ENCODE measurements around the gene SBSN. TPM values are rescaled to one million over a fixed set of nuclear protein-coding genes. Genes with fewer than 3 reads are reported as not detected.
"Not testable (repeated sequence)": the region's sequence is repeated elsewhere in the genome, so short reads cannot be mapped to it uniquely, and the experiment has no call there.

Gene SBSN
- polyA plus RNA-seq, 2 of the 4 experiments (the other 2 are of a cell fraction) = 0.28 to 1.1 TPM

DNA sequence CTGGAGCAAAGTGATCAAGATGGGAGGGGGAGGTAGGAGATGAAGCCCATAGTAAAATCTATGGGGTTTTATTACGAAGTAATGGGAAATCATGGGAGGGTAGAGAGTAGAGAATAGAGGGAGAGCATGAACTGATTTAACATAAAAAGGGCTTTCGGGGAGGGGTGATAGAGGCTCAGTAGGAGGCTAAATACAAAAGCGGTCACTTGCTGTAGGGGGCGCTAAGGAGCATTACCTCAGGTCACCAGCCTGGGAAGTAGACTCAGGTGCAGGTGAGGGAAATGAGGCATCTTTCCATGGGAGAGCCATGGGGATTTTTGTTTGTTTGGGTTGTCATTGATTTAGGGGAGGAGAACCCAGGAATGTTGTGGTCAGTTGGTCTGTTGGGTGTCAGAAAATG lies 52.0 kb downstream of the SBSN start:
- TF ChIP-seq KDM1A (IDR thresholded peaks at IDR 0.05; ENCODE audit: low read depth) = no peak
- TF ChIP-seq, protein P1, sequence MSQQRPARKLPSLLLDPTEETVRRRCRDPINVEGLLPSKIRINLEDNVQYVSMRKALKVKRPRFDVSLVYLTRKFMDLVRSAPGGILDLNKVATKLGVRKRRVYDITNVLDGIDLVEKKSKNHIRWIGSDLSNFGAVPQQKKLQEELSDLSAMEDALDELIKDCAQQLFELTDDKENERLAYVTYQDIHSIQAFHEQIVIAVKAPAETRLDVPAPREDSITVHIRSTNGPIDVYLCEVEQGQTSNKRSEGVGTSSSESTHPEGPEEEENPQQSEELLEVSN (IDR thresholded peaks at IDR 0.05; ENCODE audit: borderline replicate concordance, low read depth) = no peak
- TF ChIP-seq, protein P2, sequence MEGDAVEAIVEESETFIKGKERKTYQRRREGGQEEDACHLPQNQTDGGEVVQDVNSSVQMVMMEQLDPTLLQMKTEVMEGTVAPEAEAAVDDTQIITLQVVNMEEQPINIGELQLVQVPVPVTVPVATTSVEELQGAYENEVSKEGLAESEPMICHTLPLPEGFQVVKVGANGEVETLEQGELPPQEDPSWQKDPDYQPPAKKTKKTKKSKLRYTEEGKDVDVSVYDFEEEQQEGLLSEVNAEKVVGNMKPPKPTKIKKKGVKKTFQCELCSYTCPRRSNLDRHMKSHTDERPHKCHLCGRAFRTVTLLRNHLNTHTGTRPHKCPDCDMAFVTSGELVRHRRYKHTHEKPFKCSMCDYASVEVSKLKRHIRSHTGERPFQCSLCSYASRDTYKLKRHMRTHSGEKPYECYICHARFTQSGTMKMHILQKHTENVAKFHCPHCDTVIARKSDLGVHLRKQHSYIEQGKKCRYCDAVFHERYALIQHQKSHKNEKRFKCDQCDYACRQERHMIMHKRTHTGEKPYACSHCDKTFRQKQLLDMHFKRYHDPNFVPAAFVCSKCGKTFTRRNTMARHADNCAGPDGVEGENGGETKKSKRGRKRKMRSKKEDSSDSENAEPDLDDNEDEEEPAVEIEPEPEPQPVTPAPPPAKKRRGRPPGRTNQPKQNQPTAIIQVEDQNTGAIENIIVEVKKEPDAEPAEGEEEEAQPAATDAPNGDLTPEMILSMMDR (IDR thresholded peaks at IDR 0.05) = peak; percentile 35; the same call in 2 of the 3 replicates
- Histone ChIP-seq H3K27ac (no peak overlapping the region), H3K4me1 (no peaks in the 10 kb centered on the region), H3K9me3 (no peaks in the 10 kb centered on the region; the same call in 2 of the 3 replicates), H3K4me2 (no peak overlapping the region), H3K4me3 (no peak overlapping the region)
- 33% methylated on average over 4 of the region's 4 CpGs for WGBS (ENCODE audit: missing lambda C conversion rate)
- no peak for ATAC-seq
- CTCF ChIA-PET = no interaction called here
- POLR2A ChIA-PET = no interaction called here
- no peak for FAIRE-seq
- peak in 1 of 2 experiments; percentile 35 for DNase-seq (ENCODE audit: low read depth in 1 of 2, low spot score in 1 of 2)

DNA sequence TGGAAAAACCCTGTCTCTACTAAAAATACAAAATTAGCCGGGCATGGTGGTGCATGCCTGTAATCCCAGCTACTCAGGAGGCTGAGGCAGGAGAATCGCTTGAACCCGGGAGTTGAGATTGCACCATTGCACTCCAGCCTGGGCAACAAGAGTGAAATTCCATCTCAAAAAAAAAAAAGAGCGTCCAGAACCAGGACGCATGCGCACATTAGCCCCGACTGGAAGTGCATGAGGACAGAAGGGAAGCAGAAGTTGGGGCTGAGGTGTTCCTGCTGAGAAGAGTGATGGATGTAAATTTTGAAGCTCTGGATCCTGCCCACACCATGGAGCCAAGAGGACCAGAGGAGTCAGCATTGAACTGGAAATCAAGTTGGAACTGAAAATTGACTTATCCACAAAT lies 53.5 kb downstream of the SBSN start:
- H3K4me1 ChIP-seq; H3K27ac ChIP-seq; ATAC-seq; H3K9me3 ChIP-seq; FAIRE-seq; H3K4me3 ChIP-seq; H3K4me2 ChIP-seq; DNase-seq (ENCODE audit: low read depth in 1 of 2, low spot score in 1 of 2); POLR2A ChIA-PET: not testable (repeated sequence)
- WGBS (ENCODE audit: missing lambda C conversion rate) = 76% methylated on average over 7 of the region's 7 CpGs
- CTCF ChIA-PET = interaction anchor here (1.0 to 17.2 kb wide), 7 partner anchors 18 to 199 kb away, joined by 3 to 368 read pairs (median 10); partner anchors contain the start of genes FFAR1 and FFAR3

DNA sequence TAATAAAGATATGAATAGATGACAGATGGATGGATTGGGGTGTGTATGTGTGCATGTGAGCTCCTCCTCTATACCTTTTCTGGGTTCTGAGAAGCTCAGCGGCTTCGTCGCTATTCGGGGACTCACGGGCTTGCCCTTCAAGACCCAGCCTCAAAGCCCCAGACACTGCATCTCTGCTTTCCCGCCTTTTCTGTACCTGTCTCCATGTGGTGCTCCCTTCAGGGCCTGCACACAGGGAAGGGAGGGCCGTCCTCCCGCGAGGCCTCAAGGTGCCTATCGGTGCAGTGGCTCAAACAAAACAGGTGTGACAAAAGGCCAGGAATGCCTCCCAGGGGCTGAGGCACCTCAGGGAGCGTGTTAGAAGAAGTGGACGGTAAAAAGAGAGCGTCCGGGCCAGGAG lies 54.0 kb downstream of the SBSN start:
- ChIA-PET POLR2A (no interaction called here), CTCF (interaction anchor here (0.9 to 17.2 kb wide), 12 partner anchors 12 to 636 kb away, joined by 3 to 368 read pairs (median 4); partner anchors contain the start of genes FFAR1 and FFAR3)
- 81% methylated on average over 14 of the region's 14 CpGs for WGBS (ENCODE audit: missing lambda C conversion rate)
- no peak overlapping the region for H3K27ac ChIP-seq
- no peaks in the 10 kb centered on the region for H3K9me3 ChIP-seq
- ATAC-seq (no peak), FAIRE-seq (no peak), DNase-seq (ENCODE audit: low read depth in 1 of 2, low spot score in 1 of 2) (no peak)
- H3K4me1 ChIP-seq = no peaks in the 10 kb centered on the region
- no peak overlapping the region for H3K4me2 ChIP-seq
- TF ChIP-seq, protein P1 (IDR thresholded peaks at IDR 0.05; ENCODE audit: borderline replicate concordance, low read depth) = peak; percentile 42; the same call in 1 of the 2 replicates
- no peak for TF ChIP-seq MYC (IDR thresholded peaks at IDR 0.05; ENCODE audit: borderline replicate concordance, low read length)
- no peak overlapping the region for H3K4me3 ChIP-seq

Other genes starting within 250 kb of the SBSN start
- gene HAMP, start 245.8 kb downstream of the SBSN start, polyA plus RNA-seq (2011; rRNA removed) = not detected in 2 replicates
- 0.03 TPM in 1 of 3 replicates, not detected in the others for gene HAMP, start 245.8 kb downstream of the SBSN start, polyA plus RNA-seq (2017; fragmentation: RNase III; extraction: RNeasy Plus Mini Kit Qiagen cat#74134 plus additional on column Dnase treatment)
- not detected in 2 replicates for gene MAG, start 236.2 kb downstream of the SBSN start, polyA plus RNA-seq (2011; rRNA removed)
- not detected in 3 replicates for gene MAG, start 236.2 kb downstream of the SBSN start, polyA plus RNA-seq (2017; fragmentation: RNase III; extraction: RNeasy Plus Mini Kit Qiagen cat#74134 plus additional on column Dnase treatment)
- gene CD22, start 199.1 kb downstream of the SBSN start, polyA plus RNA-seq (2011; rRNA removed) = 0.14 and 0.29 TPM in 2 replicates
- gene CD22, start 199.1 kb downstream of the SBSN start, polyA plus RNA-seq (2017; fragmentation: RNase III; extraction: RNeasy Plus Mini Kit Qiagen cat#74134 plus additional on column Dnase treatment) = 0.05 TPM in 1 of 3 replicates, not detected in the others
- not detected in 2 replicates for gene FFAR1, start 180.4 kb downstream of the SBSN start, polyA plus RNA-seq (2011; rRNA removed)
- gene FFAR1, start 180.4 kb downstream of the SBSN start, polyA plus RNA-seq (2017; fragmentation: RNase III; extraction: RNeasy Plus Mini Kit Qiagen cat#74134 plus additional on column Dnase treatment) = not detected in 3 replicates
- not detected in 2 replicates for gene FFAR3, start 169.9 kb downstream of the SBSN start, polyA plus RNA-seq (2011; rRNA removed)
- not detected in 3 replicates for gene FFAR3, start 169.9 kb downstream of the SBSN start, polyA plus RNA-seq (2017; fragmentation: RNase III; extraction: RNeasy Plus Mini Kit Qiagen cat#74134 plus additional on column Dnase treatment)
- not detected in 2 replicates for gene GPR42, start 157.2 kb downstream of the SBSN start, polyA plus RNA-seq (2011; rRNA removed)
- gene GPR42, start 157.2 kb downstream of the SBSN start, polyA plus RNA-seq (2017; fragmentation: RNase III; extraction: RNeasy Plus Mini Kit Qiagen cat#74134 plus additional on column Dnase treatment) = not detected in 3 replicates
- 0.24 and 0.30 TPM in 2 replicates for gene FFAR2, start 80.1 kb downstream of the SBSN start, polyA plus RNA-seq (2011; rRNA removed)
- gene FFAR2, start 80.1 kb downstream of the SBSN start, polyA plus RNA-seq (2017; fragmentation: RNase III; extraction: RNeasy Plus Mini Kit Qiagen cat#74134 plus additional on column Dnase treatment) = not detected in 3 replicates
- not detected in 2 replicates for gene KRTDAP, start 37.8 kb downstream of the SBSN start, polyA plus RNA-seq (2011; rRNA removed)
- gene KRTDAP, start 37.8 kb downstream of the SBSN start, polyA plus RNA-seq (2017; fragmentation: RNase III; extraction: RNeasy Plus Mini Kit Qiagen cat#74134 plus additional on column Dnase treatment) = not detected in 3 replicates
- gene DMKN, start 14.7 kb downstream of the SBSN start, polyA plus RNA-seq (2011; rRNA removed) = 18.0 and 21.5 TPM in 2 replicates
- gene DMKN, start 14.7 kb downstream of the SBSN start, polyA plus RNA-seq (2017; fragmentation: RNase III; extraction: RNeasy Plus Mini Kit Qiagen cat#74134 plus additional on column Dnase treatment) = 37.0 to 41.6 TPM (median 40.6 TPM) in 3 replicates
- gene GAPDHS, start 5.1 kb upstream of the SBSN start, polyA plus RNA-seq (2011; rRNA removed) = not detected in 2 replicates
- gene GAPDHS, start 5.1 kb upstream of the SBSN start, polyA plus RNA-seq (2017; fragmentation: RNase III; extraction: RNeasy Plus Mini Kit Qiagen cat#74134 plus additional on column Dnase treatment) = not detected in 3 replicates
- 335 and 446 TPM in 2 replicates for gene TMEM147, start 17.3 kb upstream of the SBSN start, polyA plus RNA-seq (2011; rRNA removed)
- gene TMEM147, start 17.3 kb upstream of the SBSN start, polyA plus RNA-seq (2017; fragmentation: RNase III; extraction: RNeasy Plus Mini Kit Qiagen cat#74134 plus additional on column Dnase treatment) = 257 to 282 TPM (median 257 TPM) in 3 replicates
- not detected in 2 replicates for gene ATP4A, start 35.3 kb upstream of the SBSN start, polyA plus RNA-seq (2011; rRNA removed)
- 0.05 TPM in 1 of 3 replicates, not detected in the others for gene ATP4A, start 35.3 kb upstream of the SBSN start, polyA plus RNA-seq (2017; fragmentation: RNase III; extraction: RNeasy Plus Mini Kit Qiagen cat#74134 plus additional on column Dnase treatment)
- not detected in 2 replicates for gene PMIS2, start 57.9 kb upstream of the SBSN start, polyA plus RNA-seq (2011; rRNA removed)
- gene PMIS2, start 57.9 kb upstream of the SBSN start, polyA plus RNA-seq (2017; fragmentation: RNase III; extraction: RNeasy Plus Mini Kit Qiagen cat#74134 plus additional on column Dnase treatment) = not detected in 3 replicates
- gene HAUS5, start 84.4 kb upstream of the SBSN start, polyA plus RNA-seq (2011; rRNA removed) = 7.2 and 7.3 TPM in 2 replicates
- gene HAUS5, start 84.4 kb upstream of the SBSN start, polyA plus RNA-seq (2017; fragmentation: RNase III; extraction: RNeasy Plus Mini Kit Qiagen cat#74134 plus additional on column Dnase treatment) = 16.0 to 17.6 TPM (median 16.1 TPM) in 3 replicates
- gene RBM42, start 100.7 kb upstream of the SBSN start, polyA plus RNA-seq (2011; rRNA removed) = 62.1 and 80.4 TPM in 2 replicates
- 124 to 131 TPM (median 128 TPM) in 3 replicates for gene RBM42, start 100.7 kb upstream of the SBSN start, polyA plus RNA-seq (2017; fragmentation: RNase III; extraction: RNeasy Plus Mini Kit Qiagen cat#74134 plus additional on column Dnase treatment)
- 0.15 and 0.36 TPM in 2 replicates for gene ETV2, start 113.4 kb upstream of the SBSN start, polyA plus RNA-seq (2011; rRNA removed)
- 1.1 to 1.3 TPM (median 1.1 TPM) in 3 replicates for gene ETV2, start 113.4 kb upstream of the SBSN start, polyA plus RNA-seq (2017; fragmentation: RNase III; extraction: RNeasy Plus Mini Kit Qiagen cat#74134 plus additional on column Dnase treatment)
- gene COX6B1, start 120.0 kb upstream of the SBSN start, polyA plus RNA-seq (2011; rRNA removed) = 749 and 1,115 TPM in 2 replicates
- 1,179 to 1,276 TPM (median 1,260 TPM) in 3 replicates for gene COX6B1, start 120.0 kb upstream of the SBSN start, polyA plus RNA-seq (2017; fragmentation: RNase III; extraction: RNeasy Plus Mini Kit Qiagen cat#74134 plus additional on column Dnase treatment)
- gene UPK1A, start 138.2 kb upstream of the SBSN start, polyA plus RNA-seq (2011; rRNA removed) = 0.78 and 1.4 TPM in 2 replicates
- 0.37 to 0.44 TPM (median 0.39 TPM) in 3 replicates for gene UPK1A, start 138.2 kb upstream of the SBSN start, polyA plus RNA-seq (2017; fragmentation: RNase III; extraction: RNeasy Plus Mini Kit Qiagen cat#74134 plus additional on column Dnase treatment)
- gene ZBTB32, start 176.2 kb upstream of the SBSN start, polyA plus RNA-seq (2011; rRNA removed) = not detected in 2 replicates
- not detected in 3 replicates for gene ZBTB32, start 176.2 kb upstream of the SBSN start, polyA plus RNA-seq (2017; fragmentation: RNase III; extraction: RNeasy Plus Mini Kit Qiagen cat#74134 plus additional on column Dnase treatment)
- 17.8 and 25.1 TPM in 2 replicates for gene KMT2B, start 189.7 kb upstream of the SBSN start, polyA plus RNA-seq (2011; rRNA removed)
- 39.4 to 40.8 TPM (median 39.9 TPM) in 3 replicates for gene KMT2B, start 189.7 kb upstream of the SBSN start, polyA plus RNA-seq (2017; fragmentation: RNase III; extraction: RNeasy Plus Mini Kit Qiagen cat#74134 plus additional on column Dnase treatment)
- gene IGFLR1, start 214.1 kb upstream of the SBSN start, polyA plus RNA-seq (2011; rRNA removed) = 5.7 and 6.4 TPM in 2 replicates
- gene IGFLR1, start 214.1 kb upstream of the SBSN start, polyA plus RNA-seq (2017; fragmentation: RNase III; extraction: RNeasy Plus Mini Kit Qiagen cat#74134 plus additional on column Dnase treatment) = 13.4 to 15.9 TPM (median 14.4 TPM) in 3 replicates
- 29.6 and 41.1 TPM in 2 replicates for gene U2AF1L4, start 217.1 kb upstream of the SBSN start, polyA plus RNA-seq (2011; rRNA removed)
- gene U2AF1L4, start 217.1 kb upstream of the SBSN start, polyA plus RNA-seq (2017; fragmentation: RNase III; extraction: RNeasy Plus Mini Kit Qiagen cat#74134 plus additional on column Dnase treatment) = 39.0 to 45.6 TPM (median 42.8 TPM) in 3 replicates
- 111 and 133 TPM in 2 replicates for gene PSENEN, start 217.3 kb upstream of the SBSN start, polyA plus RNA-seq (2011; rRNA removed)
- gene PSENEN, start 217.3 kb upstream of the SBSN start, polyA plus RNA-seq (2017; fragmentation: RNase III; extraction: RNeasy Plus Mini Kit Qiagen cat#74134 plus additional on column Dnase treatment) = 191 to 203 TPM (median 197 TPM) in 3 replicates
- 8.1 and 11.5 TPM in 2 replicates for gene LIN37, start 220.3 kb upstream of the SBSN start, polyA plus RNA-seq (2011; rRNA removed)
- gene LIN37, start 220.3 kb upstream of the SBSN start, polyA plus RNA-seq (2017; fragmentation: RNase III; extraction: RNeasy Plus Mini Kit Qiagen cat#74134 plus additional on column Dnase treatment) = 20.4 to 23.1 TPM (median 22.0 TPM) in 3 replicates
- 0.12 and 0.16 TPM in 2 replicates for gene HSPB6, start 228.7 kb upstream of the SBSN start, polyA plus RNA-seq (2011; rRNA removed)
- 0.11 to 0.28 TPM (median 0.26 TPM) in 3 replicates for gene HSPB6, start 228.7 kb upstream of the SBSN start, polyA plus RNA-seq (2017; fragmentation: RNase III; extraction: RNeasy Plus Mini Kit Qiagen cat#74134 plus additional on column Dnase treatment)
- gene PROSER3, start 229.9 kb upstream of the SBSN start, polyA plus RNA-seq (2011; rRNA removed) = 19.5 and 30.8 TPM in 2 replicates
- 24.4 to 27.6 TPM (median 25.3 TPM) in 3 replicates for gene PROSER3, start 229.9 kb upstream of the SBSN start, polyA plus RNA-seq (2017; fragmentation: RNase III; extraction: RNeasy Plus Mini Kit Qiagen cat#74134 plus additional on column Dnase treatment)
- gene ARHGAP33, start 247.3 kb upstream of the SBSN start, polyA plus RNA-seq (2011; rRNA removed) = 0.84 and 2.1 TPM in 2 replicates
- gene ARHGAP33, start 247.3 kb upstream of the SBSN start, polyA plus RNA-seq (2017; fragmentation: RNase III; extraction: RNeasy Plus Mini Kit Qiagen cat#74134 plus additional on column Dnase treatment) = 4.6 to 7.7 TPM (median 6.1 TPM) in 3 replicates

Data from A549 (cell line).